PC-9 (cell line): Measurements from ENCODE around the gene POLA2. TPM values are rescaled to one million over a fixed set of nuclear protein-coding genes. Genes with fewer than 3 reads are reported as not detected.

Source experiments
- BruUV-seq: library from RNA; stranded (reverse); fragments of 400-500 nt; replicated peaks from 2 replicates; lab custom pipeline; 2021; lab: Mats Ljungman, UMichigan
- CTCF ChIA-PET: fragments of 300-600 bp; sonication (Branson Sonifier 250); formaldehyde crosslinking; loops from one replicate; lab custom pipeline; 2022; ENCODE audit warnings: antibody characterized with exemption; lab: Charles Lee
- POLR2A ChIA-PET: fragments of 300-600 bp; sonication (Branson Sonifier 250); formaldehyde crosslinking; loops from one replicate; lab custom pipeline; 2022; ENCODE audit warnings: antibody characterized with exemption; ENCODE audit not compliant: unreplicated experiment; lab: Charles Lee
- DNase-seq, 2 experiments: peaks; one replicate each; pipeline versions ENCODE4 v3.0.0 to v3.0.0-alpha.2; 2015 to 2022; ENCODE audit warnings: mixed read lengths in 1 of 2
- H2AFZ ChIP-seq: fragments of 200-600 bp; sonication (generic); 2 replicates; pipeline ENCODE4 v1.8.1; 2017; ENCODE audit warnings: antibody characterized with exemption
- H3F3A ChIP-seq: fragments of 200-600 bp; sonication (generic); 2 replicates; pipeline ENCODE4 v1.8.1; 2017; ENCODE audit warnings: antibody characterized with exemption, mild to moderate bottlenecking, low read depth; ENCODE audit not compliant: insufficient read depth
- H3K27ac ChIP-seq: fragments of 200-600 bp; sonication (generic); 2 replicates; pipeline ENCODE4 v1.6.1; 2016; ENCODE audit warnings: mixed run types
- H3K27me3 ChIP-seq: fragments of 200-600 bp; sonication (generic); 2 replicates; pipeline ENCODE4 v1.6.1; 2016; ENCODE audit warnings: low read depth, mixed run types; ENCODE audit not compliant: insufficient read depth
- H3K36me3 ChIP-seq: fragments of 200-600 bp; sonication (generic); 2 replicates; pipeline ENCODE4 v1.6.1; 2016; ENCODE audit warnings: low read depth, mixed run types
- H3K4me1 ChIP-seq: fragments of 200-600 bp; sonication (generic); replicated peaks from 2 replicates; pipeline ENCODE4 v1.6.1; 2016; ENCODE audit warnings: mixed run types; ENCODE audit not compliant: insufficient read depth
- H3K4me2 ChIP-seq: fragments of 200-600 bp; sonication (generic); 2 replicates; pipeline ENCODE4 v1.6.1; 2017; ENCODE audit warnings: mixed run types
- H3K4me3 ChIP-seq: fragments of 200-600 bp; sonication (generic); 2 replicates; pipeline ENCODE4 v1.6.1; 2016; ENCODE audit warnings: mixed run types
- H3K79me2 ChIP-seq: fragments of 200-600 bp; sonication (generic); 2 replicates; pipeline ENCODE4 v1.6.1; 2017; ENCODE audit warnings: low read depth, mixed run types
- H3K9me2 ChIP-seq: fragments of 200-600 bp; sonication (generic); 2 replicates; pipeline ENCODE4 v1.8.1; 2017; ENCODE audit warnings: mild to moderate bottlenecking; ENCODE audit not compliant: insufficient read depth
- H3K9me3 ChIP-seq: fragments of 200-600 bp; sonication (generic); 2 replicates; pipeline ENCODE4 v1.8.1; 2016; ENCODE audit warnings: low read depth; ENCODE audit not compliant: insufficient read depth
- H4K20me1 ChIP-seq: fragments of 200-600 bp; sonication (generic); 2 replicates; pipeline ENCODE4 v1.8.1; 2017; ENCODE audit not compliant: insufficient read depth
- CTCF ChIP-seq: fragments of 200-600 bp; sonication (generic); conservative IDR thresholded peaks from 2 replicates; pipeline ENCODE4 v1.6.1; 2017; ENCODE audit warnings: mixed run types, antibody characterized with exemption, mild to moderate bottlenecking, moderate library complexity
- EZH2 ChIP-seq: fragments of 200-600 bp; sonication (generic); IDR thresholded peaks from 2 replicates; pipeline ENCODE4 v1.8.0; 2017; ENCODE audit warnings: antibody characterized with exemption, low read depth
- intact Hi-C: fragments of 100-400 bp; cut with micrococcal nuclease; formaldehyde crosslinking; loops from one replicate; pipeline ENCODE4 v1.10.0; 2022; ENCODE audit not compliant: unreplicated experiment
- total RNA-seq: library from RNA; stranded (reverse); gene quantifications from 2 replicates; pipeline ENCODE4 v1.2.3, GENCODE V29; 2021

The POLA2 gene
- total RNA-seq, 1 experiment from 2014 or later: 39.3 TPM

DNA sequence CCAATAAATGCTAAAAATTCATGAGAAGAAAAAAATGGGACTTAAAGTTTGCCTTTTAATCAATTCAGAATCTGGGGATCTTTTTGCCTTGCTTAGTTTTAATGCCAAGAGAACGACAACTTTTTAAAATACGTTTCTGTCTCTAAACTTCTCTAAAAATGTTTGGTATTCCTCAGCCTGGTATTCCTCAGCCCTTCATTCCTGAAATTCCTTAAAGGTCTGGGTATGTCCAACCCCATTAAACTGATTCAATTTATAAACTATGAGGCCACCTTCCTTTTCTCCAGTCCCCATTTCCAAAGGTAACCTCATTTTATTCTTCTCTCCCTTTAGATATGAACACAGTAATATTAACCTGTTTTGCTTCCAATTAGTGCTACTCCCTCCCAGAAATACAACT is 16.6 kb downstream of the POLA2 start:
- POLR2A ChIA-PET: interaction anchor here (0.5 to 1.6 kb wide), 4 partner anchors 14 to 144 kb away, joined by 3 to 10 read pairs (median 6); partner anchors contain the start of genes CDC42EP2 and NEAT1
- CTCF ChIA-PET: interaction anchor here (1.6 to 4.1 kb wide), 2 partner anchors 36 to 55 kb away, joined by 4 to 18 read pairs; partner anchors contain the start of genes CDC42EP2 and DPF2
- TF ChIP-seq EZH2: no peak
- no peak for TF ChIP-seq CTCF
- intact Hi-C loops: loop anchor here (5.0 kb wide), 1 partner anchor 139 kb away; no protein-coding TSS in a partner anchor
- Histone ChIP-seq H3F3A (peaks cover 65% of the 10 kb centered on the region), H3K27ac (peak overlapping the region; percentile 91), H4K20me1 (no peaks in the 10 kb centered on the region), H3K4me1 (peaks cover 49% of the 10 kb centered on the region), H3K4me3 (no peak overlapping the region), H3K4me2 (peak overlapping the region; percentile 60), H3K36me3 (peaks cover 40% of the 10 kb centered on the region), H3K9me3 (no peaks in the 10 kb centered on the region), H3K79me2 (no peaks in the 10 kb centered on the region), H3K27me3 (no peaks in the 10 kb centered on the region), H2AFZ (no peak overlapping the region), H3K9me2 (no peaks in the 10 kb centered on the region)
- no peak for DNase-seq
- BruUV-seq: no TSS peak

DNA sequence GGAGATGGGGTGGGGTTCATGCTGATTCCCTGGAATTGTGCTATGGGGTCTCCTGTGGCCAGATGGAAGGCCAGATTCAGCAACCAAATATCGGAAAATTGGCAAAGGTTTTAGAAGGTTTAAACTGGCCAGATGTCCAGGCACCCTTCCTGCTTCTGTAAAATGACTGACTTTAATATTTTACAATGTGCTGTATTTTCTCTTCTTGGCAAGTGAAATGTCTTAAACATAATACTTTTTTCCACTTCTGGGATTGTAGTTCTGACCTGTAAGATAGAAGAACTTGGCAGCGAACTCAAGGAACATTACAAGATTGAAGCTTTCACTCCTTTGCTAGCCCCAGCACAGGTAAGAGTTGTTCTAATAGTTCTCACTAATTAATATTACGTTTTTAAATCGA is 17.5 kb downstream of the POLA2 start:
- Histone ChIP-seq H3K4me2 (peak overlapping the region; percentile 60), H3F3A (peaks cover 61% of the 10 kb centered on the region), H3K79me2 (no peaks in the 10 kb centered on the region), H3K4me1 (peaks cover 49% of the 10 kb centered on the region), H3K27me3 (no peaks in the 10 kb centered on the region), H3K9me3 (no peaks in the 10 kb centered on the region), H3K36me3 (peaks cover 40% of the 10 kb centered on the region), H3K27ac (peak overlapping the region; percentile 91), H2AFZ (no peak overlapping the region), H3K4me3 (no peak overlapping the region; the same call in 1 of the 2 replicates), H4K20me1 (no peaks in the 10 kb centered on the region), H3K9me2 (no peaks in the 10 kb centered on the region)
- intact Hi-C loops: loop anchor here (5.0 kb wide), 1 partner anchor 138 kb away; no protein-coding TSS in a partner anchor
- POLR2A ChIA-PET: interaction anchor here (0.7 to 1.2 kb wide), 6 partner anchors 13 to 281 kb away, joined by 3 to 9 read pairs (median 4); partner anchors contain the start of gene MALAT1
- no peak for TF ChIP-seq EZH2
- TF ChIP-seq CTCF: no peak
- CTCF ChIA-PET: interaction anchor here (0.7 to 4.1 kb wide), 6 partner anchors 10 to 53 kb away, joined by 4 to 18 read pairs (median 4); partner anchors contain the start of gene CDC42EP2
- DNase-seq: no peak
- BruUV-seq: no TSS peak

GRCh38 chr11:65279741-65280440 is 18.1 kb downstream of the POLA2 start:
- BruUV-seq: no TSS peak
- POLR2A ChIA-PET: interaction anchor here (0.6 to 1.3 kb wide), 7 partner anchors 12 to 281 kb away, joined by 3 to 9 read pairs (median 4); partner anchors contain the start of gene MALAT1
- intact Hi-C loops: loop anchor here (1.0 to 5.0 kb wide), 2 partner anchors 11 to 137 kb away; no protein-coding TSS in a partner anchor
- Histone ChIP-seq H3K27ac (peak overlapping the region; percentile 91), H3K9me3 (no peaks in the 10 kb centered on the region), H3K4me1 (peaks cover 49% of the 10 kb centered on the region), H3K4me2 (peak overlapping the region; percentile 60), H3K79me2 (no peaks in the 10 kb centered on the region), H3F3A (peaks cover 55% of the 10 kb centered on the region), H3K27me3 (no peaks in the 10 kb centered on the region), H3K36me3 (peaks cover 40% of the 10 kb centered on the region), H4K20me1 (no peaks in the 10 kb centered on the region), H3K9me2 (no peaks in the 10 kb centered on the region), H2AFZ (no peak overlapping the region), H3K4me3 (no peak overlapping the region; the same call in 1 of the 2 replicates)
- TF ChIP-seq EZH2: no peak
- TF ChIP-seq CTCF: no peak
- peak; percentile 64 to 94 for DNase-seq
- CTCF ChIA-PET: interaction anchor here (0.5 to 4.1 kb wide), 7 partner anchors 9 to 52 kb away, joined by 3 to 18 read pairs (median 4); partner anchors contain the start of gene CDC42EP2
